Stimulated activated CD4-positive, alpha-beta T cell treated with anti-CD3 and anti-CD28 coated beads, Interleukin-4, amount 100 ng/mL, for 1 hour (primary cell): ENCODE results near the gene PRKCE.

Source experiments
- DNase-seq: peaks from one replicate; pipeline ENCODE4 v3.0.0-alpha.2; 2020

The PRKCE gene

DNA sequence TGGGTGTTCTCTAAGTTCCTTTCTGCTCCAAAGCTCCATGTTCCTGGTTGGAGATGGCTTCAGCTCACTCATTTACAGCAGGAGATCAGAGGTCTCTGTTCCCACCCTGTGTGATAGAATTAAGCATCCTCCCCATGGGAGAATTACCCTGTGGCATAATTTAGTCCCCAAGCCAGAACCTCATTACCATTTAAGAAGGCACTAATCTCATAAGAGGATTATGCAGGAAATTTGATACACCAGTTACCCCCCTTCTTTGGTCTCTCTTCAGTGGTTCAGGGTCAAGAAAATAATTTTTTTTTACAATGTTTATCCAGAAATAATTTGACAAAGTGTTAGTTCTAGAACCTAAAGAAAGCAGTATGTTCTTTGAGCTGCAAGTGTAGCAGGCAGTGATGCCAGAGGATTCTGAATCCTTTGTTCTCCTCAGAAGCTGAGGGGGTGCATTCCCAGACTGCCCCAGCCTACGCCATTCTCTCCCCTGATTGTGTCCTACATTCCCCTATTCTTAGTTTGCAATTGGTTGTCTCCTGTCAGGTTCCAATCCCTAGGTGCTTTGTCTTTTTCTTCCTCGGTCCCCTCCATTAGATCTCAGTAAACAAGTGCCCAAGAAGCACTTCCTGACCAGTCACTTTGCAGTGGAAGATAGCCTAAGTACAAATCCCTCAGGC lies 163.6 kb downstream of the PRKCE start:
- DNase-seq: no peak

DNA sequence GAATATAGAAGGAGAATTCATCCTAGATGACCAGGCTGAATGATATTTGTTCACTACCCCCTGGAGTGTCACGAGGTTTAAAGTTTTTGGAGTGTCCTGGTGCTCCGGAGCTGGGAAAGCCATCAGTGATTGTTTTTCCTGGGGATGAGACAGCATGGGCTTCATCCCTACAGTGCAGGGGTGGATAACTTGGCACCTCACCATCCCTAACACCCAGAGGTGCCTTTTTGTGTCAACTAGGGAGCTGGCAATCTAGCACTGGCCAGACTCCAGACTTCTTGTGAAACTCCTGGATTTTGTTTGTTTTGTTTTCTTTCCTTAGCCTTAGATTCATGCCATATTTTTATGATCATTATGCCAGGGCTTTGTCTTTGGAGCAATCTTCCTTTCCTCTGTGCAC lies 164.8 kb downstream of the PRKCE start:
- no peak for DNase-seq

DNA sequence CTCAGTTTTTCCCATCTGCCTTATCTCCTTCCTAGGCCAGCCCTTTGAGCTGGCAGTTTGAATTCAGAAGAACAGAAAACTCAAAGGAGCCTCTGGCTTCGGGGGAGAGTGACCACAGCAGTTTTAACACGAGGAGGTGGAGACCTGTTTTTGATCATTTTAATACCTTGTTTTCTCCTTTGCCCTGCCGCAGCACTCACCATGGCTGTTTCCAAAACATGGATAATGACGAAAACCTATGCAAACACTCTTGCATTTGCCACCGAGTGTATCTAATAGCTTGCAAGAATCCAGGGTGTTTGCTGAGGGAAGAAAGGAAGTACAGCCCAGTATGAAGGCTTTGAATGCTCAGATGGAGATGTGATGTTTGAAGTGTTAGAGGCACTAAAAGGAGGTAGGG lies 167.1 kb downstream of the PRKCE start:
- DNase-seq: no peak

DNA sequence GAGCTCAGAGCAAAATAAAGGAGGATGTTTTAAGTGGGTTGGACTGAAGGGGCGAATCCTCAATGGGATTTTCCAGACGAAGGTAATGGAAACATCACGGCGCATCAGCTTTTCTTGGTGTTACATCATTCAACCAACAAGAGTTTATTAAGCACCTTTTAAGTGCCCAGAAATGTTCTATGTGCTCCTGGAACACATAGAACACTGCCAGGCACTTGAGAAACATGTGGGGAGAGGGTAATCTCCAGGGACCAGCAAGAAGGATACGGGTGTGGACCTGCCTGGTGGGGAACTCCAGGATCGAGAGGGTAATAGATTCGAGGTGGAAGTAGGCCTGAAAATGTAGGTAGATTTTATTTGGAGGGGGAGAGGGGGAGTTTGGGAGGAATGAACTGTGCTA lies 168.6 kb downstream of the PRKCE start:
- no peak for DNase-seq

DNA sequence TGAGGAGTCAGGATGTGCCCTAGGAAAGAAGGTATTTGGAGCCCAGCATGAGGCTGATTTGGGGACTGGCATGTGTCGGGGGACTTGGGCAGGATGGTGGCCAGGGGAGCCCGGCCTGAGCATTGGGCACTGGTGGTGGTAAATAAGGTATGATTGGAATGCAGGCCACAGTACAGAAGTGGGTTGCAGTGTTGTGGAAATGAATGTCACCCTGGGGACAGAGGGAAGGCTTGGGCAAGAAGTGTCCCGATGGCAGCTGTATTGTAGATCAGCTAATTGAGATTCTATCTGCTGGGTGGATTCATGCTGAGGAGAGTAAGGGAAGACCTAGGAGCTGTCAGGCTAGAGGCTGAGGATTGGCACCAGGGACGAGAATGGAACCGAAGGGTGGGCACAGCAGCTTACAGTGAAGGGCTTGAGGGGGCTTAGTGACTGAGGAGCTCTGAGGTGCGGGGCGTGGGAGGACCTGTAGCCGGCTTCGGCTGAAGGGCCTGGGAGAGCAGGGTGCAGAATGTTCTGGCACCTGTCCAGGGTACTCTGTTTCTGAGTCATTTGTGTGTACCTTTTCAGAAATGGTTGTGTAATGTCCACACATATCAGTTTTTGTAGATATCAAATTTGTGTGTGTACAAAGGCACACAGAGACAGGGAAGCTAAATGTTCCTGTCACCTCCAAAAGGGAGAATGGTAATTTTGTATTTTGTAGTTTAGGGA lies 170.2 kb downstream of the PRKCE start:
- no peak for DNase-seq

DNA sequence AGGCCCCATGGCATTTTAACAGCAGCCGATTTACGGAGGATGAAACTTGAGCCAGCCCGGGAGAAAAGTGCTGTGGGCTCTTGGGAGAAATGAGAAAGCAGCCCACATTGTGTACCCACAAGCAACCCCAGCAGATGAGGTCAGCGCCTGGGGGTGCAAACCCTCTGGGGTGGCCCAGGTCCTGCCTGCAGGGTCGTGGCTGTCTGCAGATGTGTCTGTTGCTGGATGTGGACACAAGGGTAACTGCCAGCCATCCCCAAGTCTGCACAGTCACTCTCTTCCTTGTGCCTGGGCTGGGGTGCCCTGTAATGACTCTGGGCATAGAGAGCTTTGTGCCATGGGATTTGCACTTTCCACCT lies 170.8 kb downstream of the PRKCE start:
- DNase-seq: no peak

DNA sequence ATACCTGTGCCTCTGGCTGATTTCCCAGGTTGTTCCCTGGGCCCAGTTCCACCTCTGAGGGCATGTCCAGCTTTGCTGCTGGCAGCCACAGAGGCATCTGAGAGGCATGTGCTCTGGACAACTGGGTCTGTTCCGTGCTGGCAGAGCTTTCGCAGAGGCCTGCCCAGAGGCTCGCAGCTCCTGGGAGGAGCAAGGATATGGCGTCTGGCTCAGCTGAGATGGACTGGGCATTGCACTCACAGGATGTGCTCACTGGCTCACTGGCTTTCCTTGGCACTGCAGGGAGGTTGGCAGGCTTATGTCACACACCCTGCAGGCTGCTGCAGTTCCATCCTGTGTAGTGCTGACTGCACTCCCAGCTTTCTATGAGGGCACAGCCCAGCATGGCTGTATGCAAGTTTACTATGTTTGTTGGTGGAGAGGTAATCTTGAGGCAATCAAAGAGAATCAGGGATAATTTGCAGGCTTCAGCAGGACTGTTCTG lies 172.3 kb downstream of the PRKCE start:
- DNase-seq: no peak

DNA sequence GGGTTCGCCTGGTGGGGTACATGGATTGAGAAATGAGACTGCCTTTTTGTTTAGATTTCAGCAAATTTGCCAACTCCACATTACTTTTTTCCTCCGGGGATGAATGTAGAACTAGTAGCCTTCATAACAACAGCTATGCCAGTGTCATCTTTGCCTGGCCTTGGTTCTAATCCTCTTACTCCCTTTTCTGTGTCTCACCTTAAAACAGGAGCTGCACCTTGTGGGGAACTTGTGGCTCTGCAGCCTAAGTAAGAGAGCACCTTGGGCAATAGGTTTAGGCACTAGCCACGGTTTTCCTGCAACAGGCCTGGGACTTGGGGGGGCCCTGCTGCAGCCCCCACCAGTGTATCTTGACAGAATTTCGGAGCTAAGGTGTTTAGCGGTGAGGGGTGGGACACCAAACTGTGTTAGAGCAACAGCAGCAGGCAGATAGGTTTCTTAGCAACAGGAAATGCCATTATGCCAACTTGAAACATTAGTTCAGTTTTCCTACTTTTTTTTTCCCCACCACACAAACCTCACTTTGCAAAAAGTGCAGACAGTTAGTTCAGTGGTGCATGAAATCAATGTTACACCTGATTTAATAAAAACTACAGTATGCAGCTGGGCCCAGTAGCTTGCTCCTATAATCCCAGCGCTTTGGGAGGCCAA lies 173.7 kb downstream of the PRKCE start:
- DNase-seq: no peak

DNA sequence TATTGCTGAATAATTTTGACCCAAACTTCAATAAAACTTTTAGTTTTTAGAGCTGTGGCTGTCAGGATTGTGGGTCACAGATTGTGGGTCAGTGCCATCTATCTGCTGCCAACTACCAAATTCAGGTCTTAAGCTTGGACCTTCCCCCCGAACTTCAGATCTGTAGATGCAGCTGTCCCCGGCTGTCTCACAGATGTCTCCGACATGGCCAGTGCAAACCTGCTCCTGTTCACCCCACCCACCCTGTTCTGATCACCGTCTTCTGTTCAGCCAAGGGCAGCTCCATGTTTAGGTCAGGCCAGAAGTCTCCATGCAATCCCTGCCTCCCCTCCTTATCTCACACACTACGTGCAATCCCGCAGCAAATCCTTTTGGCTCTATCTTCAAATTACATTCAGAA lies 175.0 kb downstream of the PRKCE start:
- DNase-seq: no peak

DNA sequence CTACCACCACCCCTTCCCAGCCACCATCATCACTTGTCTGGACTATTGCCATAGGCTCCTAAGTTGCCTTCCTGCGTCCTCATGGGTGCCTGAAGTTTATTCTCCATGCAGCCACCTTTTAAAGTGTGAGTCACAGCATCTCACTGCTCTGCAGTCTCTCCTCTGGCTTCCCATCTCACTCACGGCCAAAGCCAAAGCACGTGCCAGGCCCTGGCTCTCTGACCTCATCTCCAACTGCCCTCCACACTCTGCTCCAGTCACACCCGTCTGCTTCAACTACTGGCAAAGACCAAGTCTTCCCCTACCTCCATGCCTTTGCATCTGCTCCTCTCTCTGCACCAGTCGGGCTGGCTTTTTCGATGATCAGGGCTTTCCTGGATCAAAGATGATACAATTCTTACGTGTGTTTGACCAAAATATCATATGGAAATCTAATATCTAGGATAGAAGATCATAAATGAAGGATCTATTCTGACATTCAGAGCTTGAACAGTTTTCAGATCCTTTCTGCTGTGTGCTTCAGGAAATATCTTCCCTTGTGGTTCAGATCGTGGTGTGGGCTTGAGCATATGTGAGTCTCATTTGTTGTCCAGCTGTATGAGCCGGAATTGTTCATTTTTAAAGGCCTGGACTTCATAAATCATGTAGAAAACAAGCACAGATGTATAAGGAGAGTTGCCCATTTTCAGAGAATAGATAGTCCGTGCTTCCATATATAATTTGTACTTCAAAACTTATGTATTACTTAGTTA lies 175.6 kb downstream of the PRKCE start:
- no peak for DNase-seq

DNA sequence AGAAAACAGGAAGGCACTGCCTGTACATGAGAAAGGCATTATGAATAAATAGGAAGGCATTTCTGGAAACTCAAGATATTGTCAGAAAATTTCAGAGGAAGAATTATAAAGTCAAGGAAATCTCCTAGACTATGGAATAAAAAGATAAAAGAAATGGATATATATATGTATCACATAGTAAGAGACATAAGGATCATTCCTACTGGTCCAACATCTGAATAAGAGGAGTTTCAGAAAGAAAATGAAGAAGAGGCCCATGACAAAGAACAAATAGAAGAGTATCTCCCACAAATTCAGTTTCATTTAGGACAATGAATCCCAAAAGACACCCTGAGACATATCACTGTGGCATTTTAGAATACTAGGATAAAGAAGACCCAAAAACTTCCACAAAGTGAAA lies 178.8 kb downstream of the PRKCE start:
- DNase-seq: no peak

DNA sequence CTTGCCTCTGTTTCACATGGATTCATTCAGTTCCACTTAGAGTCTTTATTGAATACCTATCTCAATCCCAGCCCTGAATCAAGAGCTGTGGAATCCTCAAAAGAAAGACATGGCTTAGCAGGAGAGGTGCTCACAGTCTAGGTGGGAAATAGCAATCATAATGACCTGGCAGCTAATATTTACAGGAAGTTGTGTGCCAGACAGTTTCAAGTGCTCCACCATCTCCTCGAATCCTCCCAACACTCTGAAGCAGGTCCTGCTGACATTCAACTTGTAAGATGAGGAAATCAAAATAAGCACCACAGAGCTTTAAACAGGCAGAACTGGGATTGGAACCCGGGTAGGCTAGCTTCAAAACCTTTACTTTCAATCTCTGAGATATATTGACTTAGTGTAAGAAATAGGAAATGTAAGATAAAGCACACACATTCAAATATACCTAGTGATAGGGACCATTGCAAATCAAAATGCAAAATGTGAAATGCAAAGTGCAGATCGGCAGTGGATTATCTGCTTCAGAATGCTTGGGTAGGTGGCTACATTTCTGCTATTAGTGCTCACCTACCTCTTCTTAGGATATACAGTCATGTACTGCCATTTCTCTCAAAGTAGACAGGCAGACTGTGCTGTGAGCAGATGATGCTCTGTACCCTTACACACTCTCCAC lies 182.0 kb downstream of the PRKCE start:
- no peak for DNase-seq

DNA sequence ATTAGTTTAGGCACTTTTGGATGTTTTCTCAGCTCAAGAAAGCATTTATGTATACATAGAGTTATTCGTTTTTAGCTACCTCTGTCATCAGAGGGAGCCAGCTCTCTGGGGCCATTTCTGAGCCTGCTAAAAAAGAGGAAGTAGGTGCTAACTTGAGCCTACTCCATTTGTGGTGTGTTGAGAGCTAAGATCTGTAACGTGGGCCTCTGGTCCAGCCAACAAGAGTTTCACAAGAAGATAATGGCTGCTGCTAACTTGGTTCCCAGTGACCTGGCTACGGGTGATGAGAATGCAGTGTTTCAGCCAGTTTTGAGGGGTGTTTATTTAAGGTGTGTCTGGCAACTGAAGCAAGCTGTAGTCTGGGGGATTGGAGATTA lies 182.5 kb downstream of the PRKCE start:
- DNase-seq: no peak

DNA sequence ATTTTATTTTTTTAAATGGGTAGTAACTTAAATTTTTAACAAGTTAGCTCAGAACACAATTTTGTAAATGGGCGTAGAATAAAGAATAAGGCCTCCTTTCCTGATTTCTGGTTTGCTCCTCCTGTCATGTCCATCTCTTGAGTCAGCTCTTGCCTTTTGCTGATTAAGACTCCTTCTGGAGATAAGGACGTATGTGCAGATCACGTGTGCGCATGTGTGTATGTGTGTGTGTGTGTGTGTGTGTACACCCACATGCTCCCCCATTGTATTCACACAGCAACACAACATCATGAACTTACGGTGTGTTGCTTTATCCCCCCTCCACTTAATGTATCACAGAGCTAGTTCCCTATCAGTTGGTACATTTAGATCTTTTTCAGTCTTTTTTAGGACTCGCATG lies 182.9 kb downstream of the PRKCE start:
- DNase-seq: no peak

DNA sequence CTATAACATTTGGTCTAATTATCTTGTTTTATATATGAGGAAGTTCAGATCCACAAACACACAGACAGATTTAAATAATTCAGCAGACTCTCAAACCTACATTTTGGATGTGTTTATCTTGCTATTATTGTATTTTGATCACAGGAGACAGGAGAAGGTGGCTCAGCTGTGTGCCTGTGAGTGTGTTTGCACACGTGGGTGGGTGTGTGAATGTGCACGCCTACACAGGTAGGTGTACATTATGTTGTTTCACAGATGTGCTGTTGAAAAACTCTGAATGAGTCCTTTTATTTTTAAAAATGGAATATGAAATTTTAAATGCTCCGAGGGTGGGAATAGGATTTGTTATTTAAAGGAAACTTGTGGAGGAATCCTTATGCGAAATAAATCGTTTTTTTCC lies 183.4 kb downstream of the PRKCE start:
- DNase-seq: no peak

DNA sequence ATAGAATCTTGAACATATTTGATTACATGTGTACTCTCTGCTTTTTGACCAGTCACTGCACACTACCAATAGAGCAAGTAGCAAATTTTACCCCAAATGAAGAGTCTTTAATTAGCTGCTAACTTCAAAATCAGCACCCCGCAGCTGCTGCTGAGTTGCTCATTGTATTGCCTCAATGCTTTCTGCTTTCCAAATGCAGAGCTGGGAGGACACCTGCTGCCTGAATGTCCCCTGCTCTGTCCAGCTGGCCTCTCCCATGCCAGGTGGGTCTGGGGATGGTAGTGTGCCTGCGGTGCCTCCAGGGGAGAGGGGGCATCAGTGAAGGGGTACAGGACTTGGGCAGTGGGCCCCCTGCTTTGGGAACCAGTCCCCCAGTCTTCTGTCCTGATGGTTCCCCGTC lies 184.8 kb downstream of the PRKCE start:
- no peak for DNase-seq

DNA sequence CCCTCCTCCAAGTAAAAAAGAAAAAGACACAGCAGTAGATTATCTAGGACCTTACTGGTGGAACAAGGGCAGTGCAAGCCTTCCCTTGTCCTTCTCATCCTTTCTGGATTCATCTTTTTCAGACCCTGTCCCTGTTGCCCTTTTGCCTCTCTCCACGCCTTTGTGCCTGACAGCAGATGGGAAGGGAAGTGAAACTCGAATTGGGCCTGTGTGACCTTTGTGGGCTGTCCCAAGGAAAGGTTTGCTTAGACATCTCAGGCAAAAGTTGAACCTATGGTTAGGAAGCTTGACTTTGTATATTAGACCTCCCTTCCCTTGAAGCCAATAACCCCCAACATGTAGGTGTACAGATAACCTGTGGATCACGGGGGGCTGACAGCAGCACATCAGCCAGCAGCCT lies 185.3 kb downstream of the PRKCE start:
- DNase-seq: no peak

DNA sequence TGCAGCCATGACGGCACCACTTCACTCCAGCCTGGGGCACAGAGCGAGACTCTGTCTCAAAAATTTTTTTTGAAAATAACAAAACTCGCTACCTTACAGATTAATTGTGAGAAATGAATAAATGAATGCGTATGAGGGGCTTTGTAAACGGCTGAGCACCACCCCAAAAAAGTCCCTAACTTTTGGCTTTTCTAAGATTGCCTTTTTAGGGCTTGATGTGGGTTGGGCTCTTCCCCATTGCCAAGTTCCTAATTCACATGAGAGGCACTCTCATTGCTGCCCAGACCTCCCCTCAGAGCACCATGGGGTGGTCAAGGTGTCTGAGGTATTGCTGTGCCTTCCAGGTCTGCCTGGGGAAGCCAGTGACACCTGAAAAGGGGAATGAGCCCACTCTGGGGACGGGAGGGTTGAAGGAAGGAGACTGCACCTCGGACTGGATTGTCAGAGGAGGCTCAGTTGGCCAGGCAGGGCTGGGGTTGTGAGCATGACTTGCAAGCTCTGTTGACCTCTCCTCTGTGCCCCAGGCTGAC lies 186.4 kb downstream of the PRKCE start:
- DNase-seq: no peak

DNA sequence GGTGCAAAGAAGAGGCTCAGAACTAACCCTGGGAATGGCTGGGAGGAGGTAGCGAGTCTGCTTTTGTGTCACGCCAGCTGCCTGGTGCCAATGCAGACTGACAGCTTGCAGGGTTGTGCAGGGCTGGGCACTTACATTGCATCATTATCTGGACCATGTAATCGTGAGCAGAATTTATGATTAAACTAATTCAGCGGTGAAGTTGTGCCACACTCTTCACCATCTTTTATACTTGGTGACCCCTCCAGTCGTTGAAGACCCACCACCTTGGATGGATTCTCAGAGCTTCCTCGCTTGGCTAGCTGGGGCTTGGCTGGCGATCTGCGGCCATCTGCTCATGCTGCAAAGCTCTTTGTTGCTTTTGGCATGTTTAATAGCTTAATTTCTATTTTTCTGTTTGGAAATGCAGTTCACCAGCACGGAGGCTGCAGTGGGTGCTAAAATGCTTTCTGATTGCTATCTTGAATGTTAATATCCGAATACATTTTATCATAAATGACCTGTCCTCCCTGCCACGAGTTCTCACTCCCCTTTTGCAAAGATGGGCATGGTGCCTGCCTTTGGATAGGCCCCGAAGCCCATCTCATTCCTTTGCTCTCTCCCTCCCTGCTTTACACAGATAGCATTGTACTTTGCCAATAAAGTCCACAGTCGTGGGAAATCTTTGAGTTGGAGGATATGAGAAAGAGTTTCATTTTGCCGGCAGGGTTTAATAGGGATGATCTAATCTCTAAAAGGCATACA lies 188.2 kb downstream of the PRKCE start:
- DNase-seq: no peak

DNA sequence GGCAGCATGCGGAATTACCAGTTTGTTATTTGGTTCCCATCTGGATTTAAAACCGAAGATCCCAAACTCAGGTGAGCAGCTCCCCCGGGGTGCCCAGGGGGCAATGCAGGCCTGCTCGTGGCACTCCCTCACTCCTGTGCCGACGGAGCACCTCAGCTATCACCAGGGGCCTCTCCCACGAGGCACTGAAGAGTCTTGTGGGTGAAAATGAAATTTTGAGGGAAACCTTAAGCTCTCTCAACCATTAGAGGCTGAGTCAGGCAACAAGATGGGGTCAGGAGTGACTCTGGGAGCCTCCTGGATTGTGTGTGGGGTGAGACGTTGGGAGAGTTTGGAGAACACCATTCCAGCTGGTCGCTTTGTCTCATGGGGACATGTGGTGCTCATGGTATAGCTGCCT lies 189.0 kb downstream of the PRKCE start:
- DNase-seq: no peak

DNA sequence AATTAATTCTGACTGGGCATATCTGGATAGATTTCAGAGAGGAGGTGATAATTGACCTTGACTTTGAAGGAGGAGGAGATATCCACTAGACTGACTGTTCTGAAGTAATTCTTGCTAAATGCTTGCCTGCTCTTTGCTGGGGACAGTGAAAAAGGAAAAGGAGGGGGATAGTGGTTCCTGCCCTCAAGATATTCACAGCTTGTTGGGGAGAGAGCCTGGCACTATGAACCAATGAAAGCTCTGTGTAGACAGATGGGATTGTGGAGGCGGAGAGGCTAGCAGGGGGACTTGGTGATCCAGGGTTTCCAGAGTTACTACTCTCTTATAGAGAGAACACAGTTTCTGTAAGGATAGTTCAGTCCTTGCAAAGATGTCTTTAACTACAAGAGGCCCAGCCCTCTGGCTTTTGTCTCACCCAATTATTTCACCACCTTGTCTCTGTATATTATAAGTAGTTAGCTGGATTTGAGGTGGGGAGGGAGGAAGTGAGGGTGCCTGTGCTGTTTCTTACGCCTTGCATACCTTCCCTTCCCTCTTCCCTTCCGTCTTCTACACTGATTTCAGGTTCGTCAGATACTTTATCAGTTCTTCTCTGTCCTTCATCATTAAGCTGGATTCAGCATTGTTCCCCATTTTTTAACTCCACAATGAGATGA lies 190.4 kb downstream of the PRKCE start:
- no peak for DNase-seq

DNA sequence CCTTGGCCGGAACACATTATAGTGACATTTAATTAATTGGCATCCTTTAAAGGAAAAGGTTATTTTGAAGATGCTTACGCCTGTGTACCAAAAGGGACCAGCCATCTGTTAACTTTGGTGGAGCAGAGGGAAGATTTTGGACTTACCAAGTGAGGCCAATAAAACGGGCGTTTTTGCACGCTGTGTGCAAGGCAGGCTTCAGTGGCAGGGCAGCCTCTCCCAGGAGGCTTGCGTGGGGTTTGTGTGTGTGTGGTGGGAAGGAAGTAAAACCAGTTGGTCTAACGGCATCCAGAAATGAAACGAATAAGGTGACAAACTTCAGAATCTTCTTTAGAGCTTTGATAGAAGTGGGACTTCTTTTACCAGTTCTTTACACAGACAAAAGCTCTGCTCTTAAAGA lies 191.7 kb downstream of the PRKCE start:
- DNase-seq: no peak
